Left ventricle myocardium inferior (tissue), 1 donor: ENCODE measurements around the gene PCLO. TPM values are rescaled to one million over a fixed set of nuclear protein-coding genes. Genes with fewer than 3 reads are reported as not detected.
"Not testable (repeated sequence)": the region's sequence is repeated elsewhere in the genome, so short reads cannot be mapped to it uniquely, and the experiment has no call there.

ENCODE experiments used
- DNase-seq: peaks from one replicate; pipeline ENCODE4 v3.0.0-alpha.2; 2020
- H3K27ac ChIP-seq: fragments of 200-600 bp; replicated peaks from 2 replicates; pipeline ENCODE4 v1.8.0; 2021
- H3K27me3 ChIP-seq: fragments of 200-600 bp; 2 replicates; pipeline ENCODE4 v1.8.0; 2021; ENCODE audit warnings: low read depth
- H3K36me3 ChIP-seq: fragments of 200-600 bp; 2 replicates; pipeline ENCODE4 v1.8.0; 2021
- H3K4me1 ChIP-seq: fragments of 200-600 bp; 2 replicates; pipeline ENCODE4 v1.8.0; 2021
- H3K4me3 ChIP-seq: fragments of 200-600 bp; 2 replicates; pipeline ENCODE4 v1.8.0; 2021; ENCODE audit warnings: mild to moderate bottlenecking, moderate library complexity
- H3K9me3 ChIP-seq: fragments of 200-600 bp; replicated peaks from 2 replicates; pipeline ENCODE4 v1.8.0; 2021
- CTCF ChIP-seq: fragments of 200-600 bp; IDR thresholded peaks from 2 replicates; pipeline ENCODE4 v1.8.0; 2021; ENCODE audit warnings: antibody characterized with exemption, mild to moderate bottlenecking, borderline replicate concordance
- intact Hi-C: fragments of 100-400 bp; cut with micrococcal nuclease; formaldehyde crosslinking; loops from one replicate; pipeline ENCODE4 v1.11.0; 2022
- total RNA-seq: library from RNA; stranded (reverse); fragmentation: NEBNext Ultra II Directional; extraction: Animal tissue kit (Norgen Biotek cat#: 25700); gene quantifications from one replicate; pipeline ENCODE4 v1.2.1, GENCODE V29; 2021
- donor health status: DM: no; HTN: yes; CAD: no; lungs with severe emphysema.

The PCLO gene
- total RNA-seq, 1 donor from 2014 or later, result 4.2 TPM

DNA sequence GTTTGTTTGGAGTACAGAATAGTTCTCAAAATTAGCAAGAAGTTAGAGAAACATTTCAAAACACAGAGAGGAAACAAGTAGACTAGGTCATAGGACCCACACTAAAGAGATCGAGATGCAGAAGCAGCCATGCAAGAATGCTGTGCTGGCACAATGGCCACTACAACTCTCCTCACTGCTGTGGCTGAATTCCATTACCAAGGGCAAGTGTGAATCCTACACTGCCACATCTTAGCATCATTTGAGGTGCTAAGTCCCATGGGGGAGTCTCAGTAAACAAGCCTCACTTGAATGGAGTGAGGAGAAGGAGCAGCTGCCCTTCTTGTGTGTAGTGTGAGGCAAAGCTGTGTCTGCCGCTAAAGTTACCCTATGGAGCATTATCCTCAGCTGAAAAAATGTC lies 56.7 kb downstream of the PCLO start:
- no peaks in the 10 kb centered on the region for H3K27me3 ChIP-seq
- no peak overlapping the region for H3K4me3 ChIP-seq
- no peak for TF ChIP-seq CTCF
- no peak for DNase-seq
- H3K4me1 ChIP-seq, result no peaks in the 10 kb centered on the region
- intact Hi-C loops, result no loop called here
- no peaks in the 10 kb centered on the region for H3K9me3 ChIP-seq
- H3K36me3 ChIP-seq, result no peaks in the 10 kb centered on the region
- no peak overlapping the region for H3K27ac ChIP-seq

GRCh38 chr7:83105063-83105462 lies 57.6 kb downstream of the PCLO start:
- Histone ChIP-seq H3K4me3 (no peak overlapping the region), H3K27ac (no peak overlapping the region), H3K9me3 (no peaks in the 10 kb centered on the region), H3K36me3 (no peaks in the 10 kb centered on the region), H3K4me1 (no peaks in the 10 kb centered on the region), H3K27me3 (no peaks in the 10 kb centered on the region)
- no peak for TF ChIP-seq CTCF
- DNase-seq, result no peak
- intact Hi-C loops, result no loop called here

- Histone ChIP-seq H3K27ac (no peak overlapping the region), H3K4me3 (peak overlapping the region; percentile 13), H3K4me1 (no peaks in the 10 kb centered on the region), H3K9me3 (no peaks in the 10 kb centered on the region), H3K27me3 (no peaks in the 10 kb centered on the region), H3K36me3 (no peaks in the 10 kb centered on the region)
- intact Hi-C loops, result no loop called here
- DNase-seq, result no peak
- TF ChIP-seq CTCF, result no peak
Observed at GRCh38 chr7:83101530-83101929, 61.2 kb downstream of the PCLO start.

DNA sequence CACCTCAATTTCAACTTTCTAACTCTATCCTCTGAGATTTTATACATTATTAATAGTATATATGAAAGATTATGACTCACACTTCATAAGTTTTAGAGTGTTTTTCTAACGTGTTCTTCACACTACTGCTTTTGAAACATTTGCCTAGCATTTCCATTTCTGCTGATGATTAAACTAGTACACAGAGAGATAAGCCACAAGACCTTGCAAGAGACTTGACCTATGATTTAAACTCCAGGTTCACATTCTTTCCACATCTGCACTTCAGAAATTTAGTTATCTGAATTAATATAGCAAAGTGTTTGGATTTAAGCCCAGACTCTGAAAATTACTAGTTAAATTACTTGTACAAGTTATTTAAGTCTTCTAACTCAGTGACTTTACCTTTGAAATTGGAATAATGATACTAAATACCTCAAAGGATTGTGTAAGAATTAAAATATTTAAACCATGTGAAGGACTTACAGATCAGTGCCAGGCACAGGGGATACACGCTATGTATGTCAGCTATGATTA lies 66.6 kb downstream of the PCLO start:
- Histone ChIP-seq H3K4me3 (no peak overlapping the region), H3K9me3 (no peaks in the 10 kb centered on the region), H3K36me3 (no peaks in the 10 kb centered on the region), H3K27ac (no peak overlapping the region), H3K4me1 (no peaks in the 10 kb centered on the region), H3K27me3 (no peaks in the 10 kb centered on the region)
- TF ChIP-seq CTCF, result no peak
- DNase-seq, result no peak
- intact Hi-C loops, result no loop called here

GRCh38 chr7:83085299-83085698 lies 77.4 kb downstream of the PCLO start:
- no peak for DNase-seq
- Histone ChIP-seq H3K4me3 (no peak overlapping the region), H3K9me3 (peaks cover 1% of the 10 kb centered on the region), H3K4me1 (no peaks in the 10 kb centered on the region), H3K27me3 (no peaks in the 10 kb centered on the region), H3K36me3 (no peaks in the 10 kb centered on the region), H3K27ac (no peak overlapping the region)
- intact Hi-C loops, result no loop called here
- TF ChIP-seq CTCF, result no peak

DNA sequence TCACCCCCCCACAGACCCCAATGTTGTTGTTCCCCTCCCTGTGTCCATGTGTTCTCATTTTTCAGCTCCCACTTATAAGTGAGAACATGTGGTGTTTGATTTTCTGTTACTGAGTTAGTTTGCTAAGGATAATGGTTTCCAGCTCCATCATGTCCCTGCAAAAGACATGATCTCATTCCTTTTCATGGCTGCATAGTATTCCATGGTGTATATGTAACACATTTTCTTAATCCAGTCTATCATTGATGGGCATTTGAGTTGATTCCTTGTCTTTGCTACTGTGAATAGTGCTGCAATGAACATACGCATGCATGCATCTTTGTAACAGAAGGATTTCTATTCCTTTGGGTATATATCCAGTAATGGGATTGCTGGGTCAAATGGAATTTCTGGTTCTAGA lies 82.8 kb downstream of the PCLO start:
- intact Hi-C loops, H3K27ac ChIP-seq, DNase-seq, H3K27me3 ChIP-seq, H3K36me3 ChIP-seq, H3K4me1 ChIP-seq, H3K4me3 ChIP-seq, H3K9me3 ChIP-seq: not testable (repeated sequence)
